SK-N-SH treated with all-trans-retinoic acid at 6 μM for 48 hours (cell line): ENCODE data around the gene DRD4.

Experiments used
- CREB5 ChIP-seq: fragments of 250-450 bp; sonication (Bioruptor Pico); IDR thresholded peaks from 2 replicates; pipeline ENCODE4 v1.5.1; 2020; ENCODE audit warnings: low read depth, mild to moderate bottlenecking, moderate library complexity
- CSRNP3 ChIP-seq: fragments of 250-450 bp; sonication (Bioruptor Pico); IDR thresholded peaks from 2 replicates; pipeline ENCODE4 v1.5.1; 2021; ENCODE audit warnings: mild to moderate bottlenecking, moderate library complexity
- POU6F1 ChIP-seq: fragments of 250-450 bp; sonication (Bioruptor Pico); IDR thresholded peaks from 2 replicates; pipeline ENCODE4 v1.8.0; 2021; ENCODE audit warnings: low read depth, mild to moderate bottlenecking, moderate library complexity, borderline replicate concordance
- TCF4 ChIP-seq: fragments of 250-450 bp; sonication (Bioruptor Pico); IDR thresholded peaks from 2 replicates; pipeline ENCODE4 v1.8.0; 2021; ENCODE audit warnings: mild to moderate bottlenecking, moderate library complexity, borderline replicate concordance
- TOX ChIP-seq: fragments of 250-450 bp; sonication (Bioruptor Pico); IDR thresholded peaks from 2 replicates; pipeline ENCODE4 v1.8.0; 2021; ENCODE audit warnings: mild to moderate bottlenecking, moderate library complexity, borderline replicate concordance
- TSHZ2 ChIP-seq: fragments of 250-450 bp; sonication (Bioruptor Pico); IDR thresholded peaks from 2 replicates; pipeline ENCODE4 v1.5.0; 2020; ENCODE audit warnings: mild to moderate bottlenecking, moderate library complexity
- ZFP30 ChIP-seq: fragments of 450-650 bp; formaldehyde crosslinking; IDR thresholded peaks from 2 replicates; pipeline ENCODE4 v1.5.0; 2022; ENCODE audit warnings: mild to moderate bottlenecking, moderate library complexity
- ZNF565 ChIP-seq: fragments of 450-650 bp; formaldehyde crosslinking; conservative IDR thresholded peaks from 2 replicates; pipeline ENCODE4 v1.5.0; 2020; ENCODE audit warnings: low read depth, mild to moderate bottlenecking, moderate library complexity
- ZNF8 ChIP-seq: fragments of 450-650 bp; formaldehyde crosslinking; IDR thresholded peaks from 2 replicates; pipeline ENCODE4 v1.5.0; 2020; ENCODE audit warnings: mild to moderate bottlenecking, moderate library complexity

- no peak for TF ChIP-seq TOX
- no peak for TF ChIP-seq CREB5 (CRISPR knock-in tag)
- no peak for TF ChIP-seq ZNF8 (CRISPR knock-in tag)
- no peak for TF ChIP-seq ZFP30 (CRISPR knock-in tag)
- no peak for TF ChIP-seq ZNF565 (CRISPR knock-in tag)
- no peak for TF ChIP-seq TSHZ2 (CRISPR knock-in tag)
- no peak for TF ChIP-seq TCF4
- TF ChIP-seq POU6F1 (CRISPR knock-in tag) = no peak
- TF ChIP-seq CSRNP3 (CRISPR knock-in tag) = no peak
Observed at GRCh38 chr11:608791-609251, 28.2 kb upstream of the DRD4 start.
